NB4 (cell line): ENCODE results near the gene ZNF236.

Experiments used
- CTCF ChIP-seq: IDR thresholded peaks from one replicate; pipeline ENCODE4 v1.5.1; 2012; ENCODE audit warnings: low read depth, low read length
- POLR2A ChIP-seq: IDR thresholded peaks from 2 replicates; pipeline ENCODE4 v1.6.1; 2011; ENCODE audit warnings: mild to moderate bottlenecking; ENCODE audit not compliant: insufficient read length; ENCODE audit errors: extremely low read depth

GRCh38 chr18:76878426-76878825 is 56.1 kb downstream of the ZNF236 start:
- no peak for TF ChIP-seq CTCF
- TF ChIP-seq POLR2A: no peak
